ENCODE results near the gene PRKCE. TPM values are rescaled to one million over a fixed set of nuclear protein-coding genes. Genes with fewer than 3 reads are reported as not detected.
"Not testable (repeated sequence)": the region's sequence is repeated elsewhere in the genome, so short reads cannot be mapped to it uniquely, and the experiment has no call there.

PRKCE gene
- polyA plus RNA-seq, 4 donors: 7.9 to 9.2 (median 8.5) TPM

DNA sequence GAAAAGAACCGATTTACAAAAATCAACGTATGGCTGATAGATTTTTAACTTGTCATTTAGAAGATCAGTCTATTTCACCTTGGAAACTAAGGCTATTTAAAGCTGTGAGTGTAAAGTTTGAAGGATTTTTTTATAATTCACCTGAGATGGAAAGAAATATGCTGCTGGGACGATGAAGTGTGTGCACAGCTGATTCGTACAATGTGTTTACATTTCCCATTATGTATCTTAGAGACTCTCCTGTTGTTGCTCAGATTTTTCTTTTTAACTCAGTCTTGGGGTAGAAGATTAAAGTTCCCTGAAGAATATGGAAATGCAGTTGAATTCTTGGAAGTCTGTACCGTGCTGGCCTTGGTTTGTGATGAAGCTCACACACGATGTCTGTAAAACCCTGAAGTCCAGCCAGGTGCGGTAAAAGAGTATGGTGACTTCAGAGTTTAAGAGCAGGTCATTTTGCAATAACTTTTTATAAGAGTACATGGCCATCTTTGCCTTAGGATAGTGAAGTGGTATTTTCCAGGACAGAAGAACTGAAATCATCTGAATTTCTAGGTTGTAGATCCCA is 250.1 kb downstream of the PRKCE start:
- DNase-seq (ENCODE audit: low read depth in 4 of 4, low spot score in 2 of 4): no peak

DNA sequence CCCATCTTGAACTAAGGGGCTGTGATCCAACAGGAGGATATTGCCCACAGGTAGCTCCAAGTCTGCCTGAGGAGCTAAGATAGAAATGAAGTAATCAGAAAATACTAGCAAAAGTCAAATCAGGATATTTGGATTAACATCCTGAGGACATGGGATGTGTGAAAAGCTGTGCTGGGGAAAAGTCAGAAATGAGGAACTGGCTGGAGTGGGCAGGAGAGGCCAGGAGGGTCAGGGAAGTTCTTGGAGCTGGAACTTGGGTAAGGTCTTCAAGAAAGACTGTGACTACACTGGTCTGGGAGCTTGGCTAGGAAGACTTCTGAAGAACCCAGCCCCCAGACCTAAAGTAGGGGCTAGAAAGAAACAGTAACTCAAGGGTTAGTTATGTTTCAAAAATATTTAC is 250.9 kb downstream of the PRKCE start:
- DNase-seq (ENCODE audit: low read depth in 4 of 4, low spot score in 2 of 4): no peak

DNA sequence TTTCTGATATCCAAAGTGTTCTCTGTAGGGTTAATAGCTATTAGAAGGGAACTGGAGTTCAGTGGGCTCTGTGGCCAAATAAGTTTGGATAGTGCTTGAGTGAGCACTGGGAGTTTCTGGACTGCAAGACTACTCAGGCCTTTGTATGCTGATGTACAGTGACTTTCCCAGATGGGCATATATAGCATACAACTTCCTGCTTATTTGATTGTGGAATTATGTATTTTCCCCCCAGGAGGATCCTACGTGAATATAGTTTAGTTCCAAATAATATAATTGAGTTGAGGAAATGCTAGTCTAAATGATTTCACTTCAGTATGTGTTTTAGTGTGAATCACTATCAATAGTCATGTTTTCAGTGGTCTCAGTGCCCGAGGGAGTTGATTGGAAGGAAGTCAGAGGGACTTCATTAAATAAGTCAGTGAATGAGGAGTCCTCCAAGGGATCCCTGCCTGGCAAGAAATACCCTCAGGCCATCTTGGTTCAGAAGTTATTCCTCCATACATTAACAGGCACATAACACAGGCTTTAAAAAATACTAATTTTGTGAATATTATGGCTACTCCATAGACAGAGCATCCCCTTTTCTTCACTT is 251.4 kb downstream of the PRKCE start:
- DNase-seq (ENCODE audit: low read depth in 4 of 4, low spot score in 2 of 4): no peak

DNA sequence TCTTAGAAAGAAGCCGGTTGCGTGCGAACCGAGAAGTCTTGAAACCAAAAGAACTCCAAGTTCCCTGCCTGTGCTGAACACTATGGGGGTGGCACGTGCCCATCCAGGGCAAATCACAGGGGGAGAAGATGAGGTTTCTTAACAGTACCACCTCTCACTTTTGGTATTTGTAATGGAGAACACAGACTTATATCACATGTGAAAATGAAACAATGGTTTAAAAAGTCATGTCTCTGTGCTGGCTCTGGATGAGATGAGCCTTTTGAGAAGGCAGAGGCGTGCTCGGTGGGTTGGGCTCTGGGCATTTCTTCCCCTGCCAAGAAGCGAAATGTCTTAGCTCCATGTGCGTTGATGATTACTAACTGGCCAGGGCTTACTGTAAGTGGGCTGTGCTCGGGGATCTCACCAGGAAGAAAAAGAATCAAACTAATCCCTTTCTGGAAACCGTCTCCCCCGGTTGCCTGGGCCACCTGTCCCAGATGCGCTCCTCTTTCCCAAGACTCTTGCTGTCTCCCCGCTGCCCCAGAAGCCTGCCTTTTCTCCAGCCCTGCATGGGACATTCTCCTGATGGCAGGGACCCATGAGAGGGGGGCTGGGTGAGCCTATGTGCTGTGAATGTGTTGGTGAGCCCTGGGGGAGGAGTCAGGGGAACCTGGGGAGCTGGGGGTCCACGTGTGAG is 252.9 kb downstream of the PRKCE start:
- no peak for DNase-seq (ENCODE audit: low read depth in 4 of 4, low spot score in 2 of 4)

DNA sequence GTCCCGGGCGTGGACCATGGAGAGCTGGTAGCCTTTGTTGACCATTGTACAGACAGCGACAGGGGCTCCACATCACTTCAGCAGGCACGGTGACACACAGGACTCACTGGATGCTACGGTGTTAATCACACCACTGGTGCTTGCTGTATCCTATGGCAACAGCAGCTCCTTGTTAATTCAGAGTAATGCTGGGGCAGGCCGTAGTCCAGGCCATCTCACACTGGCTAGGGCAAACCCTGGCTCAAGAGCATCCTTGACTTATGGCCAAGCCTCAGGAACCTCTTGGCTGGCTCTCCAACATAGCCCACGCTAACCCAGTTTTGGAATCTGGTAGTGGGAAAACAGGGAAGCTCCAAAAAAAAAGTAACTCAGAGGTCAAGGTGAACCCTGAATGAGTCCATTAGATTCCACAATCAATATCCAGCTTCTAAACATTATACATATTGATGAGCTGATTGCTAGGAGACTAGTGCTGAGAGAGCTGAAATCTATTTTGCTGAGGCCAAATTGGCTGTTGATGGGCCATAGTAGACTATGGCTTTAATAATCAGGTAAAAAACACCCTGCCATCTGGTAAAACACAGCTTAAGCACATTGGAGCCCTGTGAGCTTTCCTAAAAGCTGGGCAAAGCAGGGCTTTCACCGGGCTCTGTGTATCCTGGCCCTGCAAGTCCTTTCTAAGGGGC is 253.6 kb downstream of the PRKCE start:
- no peak for DNase-seq (ENCODE audit: low read depth in 4 of 4, low spot score in 2 of 4)

DNA sequence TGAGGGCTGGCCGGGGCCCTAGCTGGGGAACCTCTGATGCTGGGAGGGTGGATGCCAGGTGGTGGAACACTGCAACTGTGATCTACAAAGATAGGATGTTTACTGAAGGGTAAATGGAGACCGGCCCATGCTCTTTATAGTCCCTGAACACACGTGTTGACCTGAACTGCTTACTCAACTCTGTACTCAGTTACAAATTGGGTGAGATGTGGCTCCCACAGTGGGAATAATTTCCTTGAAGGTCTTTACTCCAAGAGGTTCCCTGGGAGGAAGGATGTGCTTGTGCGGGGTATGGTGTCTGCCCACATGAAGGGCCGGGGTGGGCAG is 254.1 kb downstream of the PRKCE start:
- DNase-seq (ENCODE audit: low read depth in 4 of 4, low spot score in 2 of 4): no peak

DNA sequence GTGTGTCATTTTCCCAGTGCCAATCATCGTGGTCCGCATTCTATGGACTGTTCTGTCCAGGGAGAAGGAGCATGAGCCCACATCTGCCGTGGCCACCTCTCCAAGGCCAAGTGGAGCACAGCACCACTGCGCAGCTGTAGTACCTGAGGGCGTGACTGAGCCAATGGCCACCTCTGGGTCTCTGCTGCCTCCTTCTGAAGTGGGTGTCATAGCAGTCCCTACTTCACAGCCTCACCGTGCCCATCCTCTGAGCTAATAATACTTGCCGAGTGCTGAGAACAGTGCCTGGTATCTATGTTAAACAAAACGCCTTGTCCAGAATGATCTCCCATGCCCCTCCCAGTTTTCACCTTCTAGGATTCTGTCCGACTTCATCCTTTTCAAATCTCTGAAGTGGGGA is 256.1 kb downstream of the PRKCE start:
- DNase-seq (ENCODE audit: low read depth in 4 of 4, low spot score in 2 of 4): no peak

DNA sequence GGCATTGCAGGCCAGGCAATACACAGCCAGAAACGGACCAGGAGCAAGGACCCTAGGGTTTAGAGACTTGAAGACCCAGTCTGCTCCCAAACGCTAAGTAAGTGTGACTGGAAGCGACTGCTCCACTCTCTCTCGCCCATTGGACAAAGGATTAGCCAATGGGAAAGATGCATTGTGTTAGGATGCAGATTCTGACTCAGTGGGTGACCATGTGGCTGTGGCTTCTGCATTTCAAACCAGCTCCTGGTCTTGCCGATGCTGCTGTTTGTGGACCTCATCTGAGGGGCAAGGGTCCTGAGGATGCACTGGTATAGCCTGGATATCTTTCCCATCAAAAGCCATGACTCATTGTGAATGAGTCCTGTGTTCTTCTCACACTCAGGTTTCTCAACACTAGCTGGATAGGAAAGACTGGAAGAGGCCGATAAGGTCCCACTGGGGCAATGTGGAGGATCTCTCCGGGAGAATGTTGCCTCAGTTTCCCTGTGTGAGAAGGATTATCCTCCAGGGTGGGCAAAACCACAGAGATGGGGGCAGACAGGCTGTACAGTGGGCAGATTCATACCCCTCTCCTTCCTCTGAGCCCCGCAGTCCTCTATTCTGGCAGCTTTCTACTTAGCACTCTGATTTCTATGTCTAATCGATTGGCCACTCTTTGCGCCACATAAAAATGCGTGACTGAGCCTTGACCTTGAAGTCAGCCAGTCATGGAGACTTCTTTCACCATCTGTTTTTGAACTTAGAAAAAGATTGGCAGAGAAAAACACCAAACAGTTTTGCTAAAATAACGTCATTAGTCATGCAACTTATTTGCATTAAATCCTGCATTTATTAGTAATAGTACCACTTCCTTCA is 257.1 kb downstream of the PRKCE start:
- DNase-seq (ENCODE audit: low read depth in 4 of 4, low spot score in 2 of 4): no peak

DNA sequence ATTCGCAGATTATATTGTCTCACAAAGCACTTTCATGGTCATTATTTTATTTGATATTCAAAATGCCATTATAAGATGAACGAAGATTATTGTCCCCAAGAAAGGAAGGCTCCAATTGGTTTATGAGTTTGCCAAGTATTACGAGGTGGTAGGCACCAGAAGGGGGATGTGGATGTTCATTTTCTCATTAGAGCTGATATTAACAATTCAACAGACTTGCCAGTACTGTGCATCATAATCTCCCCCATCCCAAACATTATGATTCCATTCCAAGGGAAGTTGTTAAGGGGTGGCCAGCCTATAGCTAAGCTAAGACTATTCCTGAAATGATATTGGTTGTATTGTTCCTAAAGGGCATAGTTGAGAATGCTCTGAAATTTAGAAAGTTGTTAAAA is 257.7 kb downstream of the PRKCE start:
- no peak for DNase-seq (ENCODE audit: low read depth in 4 of 4, low spot score in 2 of 4)

DNA sequence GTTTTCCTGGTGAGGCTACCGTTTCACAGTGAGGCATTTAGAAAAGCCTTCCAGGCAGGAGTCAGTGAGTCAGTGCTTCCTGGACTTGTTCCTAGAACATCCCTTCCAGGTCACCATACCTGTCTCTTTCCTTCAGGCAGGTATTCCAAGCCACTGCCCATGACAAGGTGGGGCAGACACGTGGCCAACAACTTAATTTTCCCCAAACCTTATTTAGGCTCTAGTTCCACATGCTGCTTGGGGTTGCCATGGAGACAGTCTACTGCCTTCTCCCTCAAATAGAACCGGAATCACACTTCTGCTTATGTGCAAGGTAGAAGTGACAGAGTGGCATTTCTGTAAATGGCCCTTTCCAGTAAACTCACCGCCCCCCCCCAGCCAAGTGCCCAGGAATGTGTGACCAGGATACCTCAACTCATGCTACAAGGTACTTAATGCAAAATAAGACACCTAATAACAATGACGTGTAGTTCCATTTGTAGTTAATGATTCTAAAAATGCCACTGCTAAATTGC is 258.3 kb downstream of the PRKCE start:
- no peak for DNase-seq (ENCODE audit: low read depth in 4 of 4, low spot score in 2 of 4)

DNA sequence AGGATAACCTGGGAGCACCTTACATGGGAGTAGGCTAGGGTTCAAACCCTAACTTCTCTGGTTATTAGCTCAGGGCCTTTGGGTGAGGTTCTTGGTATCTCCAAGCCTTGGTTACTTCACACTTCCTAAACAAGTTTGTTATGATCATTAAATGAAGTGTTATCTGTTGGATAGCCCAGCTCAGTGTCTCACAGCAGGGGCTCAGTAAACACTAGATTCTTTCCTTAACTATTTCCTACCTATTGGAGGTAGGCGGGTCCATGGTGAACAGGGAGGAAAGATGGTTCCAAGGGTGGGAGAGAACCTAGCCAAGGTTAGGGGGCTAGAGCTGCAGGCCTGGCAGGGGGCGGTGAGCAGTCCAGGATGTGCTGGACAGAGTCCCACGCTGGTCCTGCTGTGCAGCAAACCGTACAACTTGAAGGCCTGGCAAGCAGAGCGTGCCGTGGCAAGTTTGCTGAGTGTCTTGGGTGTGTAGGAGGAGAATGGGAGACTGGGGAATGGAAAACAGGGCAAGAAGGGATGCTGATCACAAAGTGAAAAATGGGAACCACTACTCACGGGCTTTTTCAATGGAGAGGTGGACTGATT is 259.1 kb downstream of the PRKCE start:
- no peak for DNase-seq (ENCODE audit: low read depth in 4 of 4, low spot score in 2 of 4)

DNA sequence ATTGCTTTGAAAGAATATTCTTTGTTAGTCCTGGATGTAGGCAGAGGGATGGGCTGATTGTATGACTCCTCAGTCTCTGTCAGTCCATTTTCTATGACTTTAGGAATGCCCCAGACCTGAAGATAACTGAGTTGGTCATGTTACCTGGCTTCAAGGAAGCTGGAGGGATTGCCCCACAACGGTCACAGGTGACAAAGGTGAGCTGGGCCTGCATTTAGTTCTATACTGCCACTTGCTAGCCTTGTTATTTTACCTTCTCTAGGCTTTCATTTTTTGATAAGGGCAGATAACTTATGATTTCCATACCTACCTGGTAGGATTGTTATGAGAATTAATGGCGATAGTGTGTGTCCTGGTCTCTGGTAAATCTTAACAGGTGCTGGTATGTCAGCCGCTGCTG is 260.1 kb downstream of the PRKCE start:
- no peak for DNase-seq (ENCODE audit: low read depth in 4 of 4, low spot score in 2 of 4)

DNA sequence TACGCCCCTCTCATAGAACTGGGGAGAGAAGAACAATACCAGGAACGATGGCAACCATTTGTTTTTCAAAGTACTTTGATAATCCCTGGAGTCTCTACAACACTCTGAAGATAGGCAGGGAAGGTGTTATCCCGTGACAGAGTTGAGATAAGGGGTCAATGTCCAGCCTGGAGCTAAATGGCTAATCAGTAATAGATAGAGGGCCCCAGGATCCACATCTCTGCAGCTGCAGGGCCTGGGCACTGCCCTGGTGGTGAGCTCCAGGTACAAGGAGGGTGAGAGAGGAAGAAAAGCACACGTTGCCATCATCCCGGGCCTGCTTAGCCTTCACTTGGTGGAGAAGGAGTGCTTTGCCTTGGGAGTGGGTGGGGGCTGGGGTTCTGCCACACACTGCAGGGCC is 260.6 kb downstream of the PRKCE start:
- no peak for DNase-seq (ENCODE audit: low read depth in 4 of 4, low spot score in 2 of 4)

DNA sequence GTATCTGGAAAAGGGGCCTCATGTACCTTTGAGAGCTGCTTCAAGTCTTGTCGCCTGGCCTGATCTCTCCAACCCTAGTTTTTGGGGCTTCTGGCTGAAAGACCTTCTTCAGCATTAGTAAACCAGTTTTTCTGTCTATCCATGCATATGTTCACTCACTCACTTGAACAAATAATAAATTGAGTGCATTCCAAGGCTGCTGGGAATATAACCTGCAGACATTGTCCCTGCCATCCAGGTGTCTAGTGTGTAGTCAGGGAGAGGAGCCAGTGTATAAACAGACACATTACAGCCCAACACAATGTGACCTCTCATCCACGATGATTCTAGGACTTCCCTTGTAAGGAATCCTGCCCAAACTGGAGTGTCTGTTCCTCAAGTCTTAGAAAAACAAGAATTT is 262.1 kb downstream of the PRKCE start:
- DNase-seq (ENCODE audit: low read depth in 4 of 4, low spot score in 2 of 4): no peak

DNA sequence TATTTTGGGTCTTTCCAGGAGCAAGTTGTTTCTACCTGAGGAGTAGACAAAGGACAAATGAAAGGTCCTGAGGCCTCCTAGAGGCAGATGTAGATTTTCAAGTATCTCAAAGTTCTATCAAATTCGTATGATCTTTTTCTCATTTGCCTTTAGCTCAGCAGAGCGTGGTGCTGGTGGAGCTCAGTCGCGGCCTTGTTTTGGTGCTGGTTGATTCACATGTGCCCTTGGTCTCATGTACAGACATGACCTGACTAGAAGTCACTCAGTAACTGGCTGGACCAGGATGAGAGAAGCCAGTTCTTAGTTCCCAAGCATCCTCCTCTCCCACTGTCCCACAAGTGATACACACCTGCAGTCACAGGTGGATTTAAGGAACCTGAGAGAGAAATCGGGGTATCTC is 264.0 kb downstream of the PRKCE start:
- DNase-seq (ENCODE audit: low read depth in 4 of 4, low spot score in 2 of 4): no peak

DNA sequence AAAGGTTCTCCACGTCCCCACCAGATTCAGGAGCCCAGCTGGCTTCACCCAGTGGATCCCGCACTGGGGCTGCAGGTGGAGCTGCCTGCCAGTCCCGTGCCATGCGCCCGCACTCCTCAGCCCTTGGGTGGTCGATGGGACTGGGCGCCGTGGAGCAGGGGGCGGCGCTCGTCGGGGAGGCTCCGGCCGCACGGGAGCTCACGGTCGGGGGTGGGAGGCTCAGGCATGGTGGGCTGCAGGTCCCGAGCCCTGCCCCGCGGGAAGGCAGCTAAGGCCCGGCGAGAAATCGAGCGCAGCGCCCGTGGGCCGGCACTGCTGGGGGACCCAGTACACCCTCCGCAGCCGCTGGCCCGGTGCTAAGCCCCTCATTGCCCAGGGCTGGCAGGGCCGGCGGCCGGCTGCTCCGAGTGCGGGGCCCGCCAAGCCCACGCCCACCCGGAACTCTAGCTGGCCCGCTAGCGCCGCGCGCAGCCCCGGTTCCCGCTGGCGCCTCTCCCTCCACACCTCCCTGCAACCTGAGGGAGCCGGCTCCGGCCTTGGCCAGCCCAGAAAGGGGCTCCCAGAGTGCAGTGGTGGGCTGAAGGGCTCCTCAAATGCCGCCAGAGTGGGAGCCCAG is 266.2 kb downstream of the PRKCE start:
- not testable (repeated sequence) for DNase-seq (ENCODE audit: low read depth in 4 of 4, low spot score in 2 of 4)

DNA sequence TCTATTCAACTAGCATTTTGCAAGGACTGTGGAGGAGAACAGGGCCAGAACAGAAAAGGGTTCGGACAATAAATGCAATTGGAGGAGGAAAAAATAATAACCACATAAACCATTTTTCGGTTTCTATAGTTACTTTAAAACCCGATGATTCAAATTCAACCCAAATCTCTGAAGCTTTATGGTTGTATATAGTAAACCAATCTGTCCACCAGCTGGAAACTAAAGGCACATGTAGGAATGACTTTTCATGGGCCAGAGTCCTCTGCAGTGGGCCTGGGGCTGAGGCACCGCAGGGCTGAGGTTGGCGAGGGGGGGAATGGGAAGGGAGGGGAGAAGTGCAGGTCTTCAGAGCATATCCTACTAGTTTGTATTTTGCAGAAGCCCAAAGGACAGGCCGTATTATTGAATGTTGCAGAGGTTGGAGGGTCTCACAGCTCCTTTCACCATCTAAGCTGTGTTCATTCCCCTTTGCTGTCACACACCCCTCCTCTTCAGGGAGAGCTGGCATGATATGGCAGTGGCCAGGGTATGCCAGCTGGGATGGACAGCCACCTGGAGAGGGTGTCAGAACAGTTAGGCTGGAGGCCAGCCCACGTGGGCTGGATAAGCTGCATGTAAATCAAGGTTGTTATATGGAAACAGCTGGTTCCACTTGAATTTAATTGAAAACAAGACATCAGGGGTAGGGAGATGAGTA is 267.1 kb downstream of the PRKCE start:
- no peak for DNase-seq (ENCODE audit: low read depth in 4 of 4, low spot score in 2 of 4)

DNA sequence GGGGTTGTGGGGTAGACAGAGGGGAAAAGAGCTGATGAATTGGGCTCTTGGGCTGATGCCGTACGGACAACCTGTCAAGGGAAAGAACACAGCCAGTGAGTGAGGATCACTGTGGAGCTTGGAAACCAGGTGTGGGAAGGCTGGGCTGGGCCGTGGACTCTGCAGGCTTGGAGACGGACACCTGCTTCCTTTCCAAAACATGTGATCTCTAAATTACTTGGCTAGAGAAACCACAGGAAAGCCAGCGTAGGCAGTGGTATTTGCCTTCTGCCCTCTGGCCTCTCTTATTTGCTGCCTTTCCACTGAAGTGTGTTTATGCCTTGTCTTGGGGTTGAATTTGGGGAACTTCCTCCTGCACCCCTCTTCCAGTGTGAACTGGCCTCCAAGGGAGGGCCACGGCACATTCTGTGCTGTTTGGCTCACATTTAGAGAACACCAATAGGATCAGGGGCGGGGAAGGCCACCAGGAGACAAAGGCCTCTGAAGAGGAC is 267.7 kb downstream of the PRKCE start:
- no peak for DNase-seq (ENCODE audit: low read depth in 4 of 4, low spot score in 2 of 4)

DNA sequence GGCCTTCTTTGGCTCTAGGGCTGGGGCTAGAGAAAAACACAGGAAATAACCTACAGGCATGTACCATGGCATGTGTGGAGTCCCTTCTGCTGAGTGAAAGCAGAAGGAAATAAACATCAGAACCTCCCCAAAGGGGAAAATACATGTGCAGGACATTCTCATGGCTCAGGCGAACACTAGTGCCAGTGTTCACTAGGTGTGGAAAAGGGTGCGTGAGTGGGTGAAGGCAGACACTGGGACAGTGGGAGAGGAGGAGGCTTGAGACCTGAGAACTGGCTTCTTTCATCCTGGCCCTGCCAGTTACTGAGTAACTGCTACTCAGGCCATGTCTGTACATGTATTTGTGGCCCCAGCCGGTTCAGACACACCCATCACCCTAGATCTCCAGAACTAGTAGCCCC is 268.2 kb downstream of the PRKCE start:
- DNase-seq (ENCODE audit: low read depth in 4 of 4, low spot score in 2 of 4): no peak

All from left renal cortex interstitium (tissue), 4 donors.